ENCODE data around the gene CYP21A2. TPM values are rescaled to one million over a fixed set of nuclear protein-coding genes. Genes with fewer than 3 reads are reported as not detected.
"Not testable (repeated sequence)": the region's sequence is repeated elsewhere in the genome, so short reads cannot be mapped to it uniquely, and the experiment has no call there.

Gene CYP21A2
- total RNA-seq, 1 donor from 2014 or later: not detected

- ChIA-PET CTCF (no interaction called here), POLR2A (interaction anchor here (0.6 kb wide), 1 partner anchor 508 kb away, joined by 6 read pairs; no protein-coding TSS in a partner anchor)
- Mint-ChIP-seq H3K36me3 (ENCODE audit: low read depth) (no peaks in the 10 kb centered on the region), H3K27ac (no peak overlapping the region), H3K9me3 (no peaks in the 10 kb centered on the region), H3K27me3 (peaks cover 13% of the 10 kb centered on the region), H3K4me3 (no peak overlapping the region), H3K4me1 (no peaks in the 10 kb centered on the region)
- DNase-seq: no peak
- TF ChIP-seq CTCF (IDR thresholded peaks at IDR 0.05): no peak
- no peak for ATAC-seq (ENCODE audit: low read depth)
- intact Hi-C loops (cut with micrococcal nuclease): no loop called here
Measured at GRCh38 chr6:32060966-32061655, 22.9 kb downstream of the CYP21A2 start.

GRCh38 chr6:32064706-32065105 lies 26.5 kb downstream of the CYP21A2 start:
- DNase-seq: no peak
- TF ChIP-seq CTCF (IDR thresholded peaks at IDR 0.05): no peak
- ChIA-PET CTCF (no interaction called here), POLR2A (interaction anchor here (0.9 kb wide), 1 partner anchor 16 kb away, joined by 3 read pairs; no protein-coding TSS in a partner anchor)
- intact Hi-C loops (cut with micrococcal nuclease): no loop called here
- no peaks in the 10 kb centered on the region for H3K4me1 Mint-ChIP-seq
- no peak overlapping the region for H3K27ac Mint-ChIP-seq
- peaks cover 2% of the 10 kb centered on the region for H3K27me3 Mint-ChIP-seq
- H3K9me3 Mint-ChIP-seq: no peaks in the 10 kb centered on the region
- no peak for ATAC-seq (ENCODE audit: low read depth)
- no peaks in the 10 kb centered on the region for H3K36me3 Mint-ChIP-seq (ENCODE audit: low read depth)
- H3K4me3 Mint-ChIP-seq: no peak overlapping the region

- DNase-seq; H3K4me3 Mint-ChIP-seq; intact Hi-C loops (cut with micrococcal nuclease); H3K27me3 Mint-ChIP-seq; POLR2A ChIA-PET; H3K9me3 Mint-ChIP-seq; H3K27ac Mint-ChIP-seq; H3K36me3 Mint-ChIP-seq (ENCODE audit: low read depth); CTCF ChIA-PET; H3K4me1 Mint-ChIP-seq; ATAC-seq (ENCODE audit: low read depth): not testable (repeated sequence)
Measured at GRCh38 chr6:32067521-32067920, 29.3 kb downstream of the CYP21A2 start.

GRCh38 chr6:32068315-32068714 lies 30.1 kb downstream of the CYP21A2 start:
- H3K27me3 Mint-ChIP-seq, CTCF ChIA-PET: not testable (repeated sequence)

GRCh38 chr6:32068867-32069266 lies 30.7 kb downstream of the CYP21A2 start:
- intact Hi-C loops (cut with micrococcal nuclease): no loop called here
- no peak for ATAC-seq (ENCODE audit: low read depth)
- CTCF ChIA-PET: no interaction called here
- POLR2A ChIA-PET: no interaction called here
- no peaks in the 10 kb centered on the region for H3K36me3 Mint-ChIP-seq (ENCODE audit: low read depth)
- no peak for TF ChIP-seq CTCF (IDR thresholded peaks at IDR 0.05)
- no peak for DNase-seq
- no peaks in the 10 kb centered on the region for H3K4me1 Mint-ChIP-seq
- no peak overlapping the region for H3K27ac Mint-ChIP-seq
- H3K27me3 Mint-ChIP-seq: peaks cover 4% of the 10 kb centered on the region
- H3K4me3 Mint-ChIP-seq: no peak overlapping the region
- H3K9me3 Mint-ChIP-seq: no peaks in the 10 kb centered on the region

More at GRCh38 chr6:32068315-32068714, 30.1 kb downstream of the CYP21A2 start:
- POLR2A ChIA-PET; H3K27ac Mint-ChIP-seq; intact Hi-C loops (cut with micrococcal nuclease); DNase-seq; H3K36me3 Mint-ChIP-seq (ENCODE audit: low read depth); H3K9me3 Mint-ChIP-seq; ATAC-seq (ENCODE audit: low read depth); H3K4me3 Mint-ChIP-seq; H3K4me1 Mint-ChIP-seq: not testable (repeated sequence)

- H3K27ac Mint-ChIP-seq: no peak overlapping the region
- no peaks in the 10 kb centered on the region for H3K4me1 Mint-ChIP-seq
Measured at GRCh38 chr6:32069460-32069859, 31.2 kb downstream of the CYP21A2 start.

More at GRCh38 chr6:32069460-32069859, 31.2 kb downstream of the CYP21A2 start:
- ChIA-PET CTCF (no interaction called here), POLR2A (no interaction called here)
- no peak for TF ChIP-seq CTCF (IDR thresholded peaks at IDR 0.05)
- intact Hi-C loops (cut with micrococcal nuclease): no loop called here
- H3K36me3 Mint-ChIP-seq (ENCODE audit: low read depth): no peaks in the 10 kb centered on the region
- H3K27me3 Mint-ChIP-seq: peaks cover 4% of the 10 kb centered on the region
- H3K4me3 Mint-ChIP-seq: no peak overlapping the region
- no peak for ATAC-seq (ENCODE audit: low read depth)
- no peaks in the 10 kb centered on the region for H3K9me3 Mint-ChIP-seq
- no peak for DNase-seq
